M059J (cell line): ENCODE results near the gene CLCN2. TPM values are rescaled to one million over a fixed set of nuclear protein-coding genes. Genes with fewer than 3 reads are reported as not detected.

Experiments used
- DNase-seq: peaks from one replicate; pipeline ENCODE4 v3.0.0-alpha.2; 2012; ENCODE audit warnings: low read depth
- total RNA-seq: library from RNA; depleted of rRNA; stranded (reverse); fragments of >200 nt; shearing (Covaris generic); gene quantifications from 2 replicates; pipeline ENCODE4 v1.2.3, GENCODE V29; 2014; rRNA removed

CLCN2 gene
- total RNA-seq, 1 experiment from 2014 or later, result 4.9 TPM

DNA sequence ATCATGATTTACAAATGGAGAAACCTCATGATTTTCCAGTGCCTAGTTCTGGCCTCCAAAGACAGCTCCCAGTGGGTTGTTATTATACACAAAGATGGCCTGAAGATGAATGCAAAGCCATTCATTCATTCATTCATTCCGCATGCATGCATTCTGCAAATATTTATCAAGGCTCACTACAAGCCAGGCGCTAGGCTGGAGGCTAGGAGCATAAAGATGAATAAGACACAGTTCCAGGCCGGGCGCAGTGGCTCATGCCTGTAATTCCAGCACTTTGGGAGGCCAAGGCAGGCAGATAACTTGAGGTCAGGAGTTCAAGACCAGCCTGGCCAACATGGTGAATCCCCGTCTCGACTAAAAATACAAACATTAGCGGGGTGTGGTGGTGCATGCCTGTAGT lies 64.8 kb downstream of the CLCN2 start:
- DNase-seq, result no peak

Other genes starting within 250 kb of the CLCN2 start
- 29.4 and 43.6 TPM in 2 replicates for gene EIF2B5, start 226.2 kb downstream of the CLCN2 start, total RNA-seq
- 21.2 and 30.3 TPM in 2 replicates for gene DVL3, start 206.2 kb downstream of the CLCN2 start, total RNA-seq
- gene AP2M1, start 186.8 kb downstream of the CLCN2 start, total RNA-seq, result 676 and 795 TPM in 2 replicates
- 27.4 and 43.4 TPM in 2 replicates for gene ABCF3, start 175.4 kb downstream of the CLCN2 start, total RNA-seq
- not detected in 2 replicates for gene VWA5B2, start 132.0 kb downstream of the CLCN2 start, total RNA-seq
- gene ALG3, start 112.6 kb downstream of the CLCN2 start, total RNA-seq, result 127 and 132 TPM in 2 replicates
- 9.7 and 9.9 TPM in 2 replicates for gene EEF1AKMT4, start 111.9 kb downstream of the CLCN2 start, total RNA-seq
- 1.1 TPM in 1 of 2 replicates, not detected in the other for gene CAMK2N2, start 100.1 kb downstream of the CLCN2 start, total RNA-seq
- gene ECE2, start 85.6 kb downstream of the CLCN2 start, total RNA-seq, result not detected in 2 replicates
- 902 and 1,026 TPM in 2 replicates for gene PSMD2, start 62.4 kb downstream of the CLCN2 start, total RNA-seq
- gene EIF4G1, start 47.0 kb downstream of the CLCN2 start, total RNA-seq, result 231 and 422 TPM in 2 replicates
- gene FAM131A, start 24.0 kb downstream of the CLCN2 start, total RNA-seq, result 14.1 and 24.6 TPM in 2 replicates
- 162 and 196 TPM in 2 replicates for gene POLR2H, start 105 bp upstream of the CLCN2 start, total RNA-seq
- not detected in 2 replicates for gene THPO, start 16.6 kb upstream of the CLCN2 start, total RNA-seq
- gene CHRD, start 18.4 kb upstream of the CLCN2 start, total RNA-seq, result 0.42 TPM in 1 of 2 replicates, not detected in the other
- gene EPHB3, start 200.2 kb upstream of the CLCN2 start, total RNA-seq, result 1.1 and 1.2 TPM in 2 replicates